ENCODE measurements around the gene EXD3.

Gene EXD3

DNA sequence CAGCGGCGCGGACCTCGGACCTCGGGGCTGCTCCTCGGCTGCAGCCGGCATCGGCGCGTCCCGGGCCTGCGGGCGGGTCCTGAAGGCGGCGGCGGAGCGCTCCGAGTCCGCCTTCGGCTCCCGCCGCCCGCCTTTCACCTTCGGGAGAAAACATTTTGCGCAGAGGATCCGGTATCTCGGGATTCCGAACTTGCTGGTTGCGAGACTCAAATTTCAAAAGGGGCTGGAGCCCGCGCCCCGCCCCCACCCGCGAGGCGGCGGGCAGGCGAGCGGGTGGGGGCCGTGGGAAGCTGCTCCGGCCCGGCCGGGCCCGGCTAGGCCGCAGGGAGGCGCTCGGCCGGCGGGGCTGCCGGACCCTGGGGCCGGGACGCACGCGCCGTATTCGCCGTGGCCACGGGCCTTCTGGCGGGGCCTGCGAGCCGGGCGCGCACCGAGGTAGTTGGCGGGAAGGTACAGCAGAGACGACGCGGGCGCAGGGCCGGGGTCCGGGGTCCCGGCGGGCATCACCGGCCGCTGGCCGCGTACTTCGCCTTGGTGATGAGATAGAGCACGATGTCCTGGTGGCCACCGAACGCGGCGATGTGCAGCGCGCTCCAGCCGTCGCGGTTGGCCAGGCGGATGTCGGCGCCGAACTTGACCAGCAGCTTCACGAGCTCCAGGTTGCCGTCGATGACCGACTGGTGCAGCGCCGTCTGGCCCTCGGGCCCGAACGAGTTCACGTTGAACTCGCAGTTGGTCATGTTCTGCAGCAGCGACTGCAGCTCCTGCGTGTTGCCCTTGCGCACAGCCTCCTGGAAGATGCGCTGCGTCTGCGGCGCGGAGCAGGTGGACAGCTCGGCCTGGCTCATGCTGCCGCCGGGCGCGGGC is 121.6 kb downstream of the EXD3 start:
- peak; percentile 86 for DNase-seq

DNA sequence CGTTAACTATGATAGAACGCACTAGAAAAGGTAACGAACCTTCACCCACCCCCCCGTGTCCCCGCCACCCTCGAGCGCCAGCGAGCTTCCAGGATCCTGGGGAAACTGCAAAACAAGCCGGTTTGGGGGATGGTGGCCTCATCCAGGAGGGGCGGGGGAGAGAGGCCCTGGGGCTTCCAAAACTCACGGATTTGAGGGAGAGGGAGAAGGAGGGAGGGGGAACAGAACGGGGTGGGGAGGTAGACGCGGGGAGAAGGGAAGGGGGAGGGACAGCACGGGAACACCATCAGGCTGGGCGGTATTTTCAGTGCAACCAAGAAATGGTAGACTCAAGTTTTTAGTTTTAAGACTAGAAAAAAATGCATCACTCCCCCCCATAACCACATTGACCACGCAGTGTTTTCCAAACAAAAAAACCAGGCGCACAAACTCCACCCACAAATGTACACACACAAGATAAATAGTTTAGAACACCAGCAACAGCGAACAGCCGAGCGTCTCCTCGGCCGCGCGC is 122.3 kb downstream of the EXD3 start:
- peak; percentile 60 for DNase-seq

DNA sequence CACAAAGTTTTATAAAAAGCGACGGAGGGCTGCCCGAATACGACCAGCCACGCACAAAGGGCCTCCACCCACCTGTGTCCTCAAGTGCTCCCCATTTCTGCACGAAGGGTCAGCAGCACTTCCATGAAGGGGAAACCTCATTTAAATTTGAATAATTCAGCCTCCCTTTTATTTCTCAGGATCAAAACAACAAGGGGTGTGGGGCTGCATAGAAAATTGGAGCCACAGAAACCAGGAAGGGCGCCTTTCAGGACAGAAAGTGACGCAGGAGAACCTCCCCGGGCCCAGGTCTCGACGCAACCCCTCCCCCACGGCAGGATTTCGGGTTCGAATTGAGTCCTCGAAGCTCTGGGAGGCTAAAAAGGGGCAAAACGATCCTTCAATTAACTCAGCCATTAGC is 123.0 kb downstream of the EXD3 start:
- DNase-seq, result no peak

- DNase-seq, result no peak
These were observed 123.8 kb downstream of the EXD3 start for GRCh38 chr9:137299203-137299565.

GRCh38 chr9:137298401-137299202 is 124.4 kb downstream of the EXD3 start:
- DNase-seq, result no peak

GRCh38 chr9:137297966-137298365 is 125.0 kb downstream of the EXD3 start:
- DNase-seq, result no peak

DNA sequence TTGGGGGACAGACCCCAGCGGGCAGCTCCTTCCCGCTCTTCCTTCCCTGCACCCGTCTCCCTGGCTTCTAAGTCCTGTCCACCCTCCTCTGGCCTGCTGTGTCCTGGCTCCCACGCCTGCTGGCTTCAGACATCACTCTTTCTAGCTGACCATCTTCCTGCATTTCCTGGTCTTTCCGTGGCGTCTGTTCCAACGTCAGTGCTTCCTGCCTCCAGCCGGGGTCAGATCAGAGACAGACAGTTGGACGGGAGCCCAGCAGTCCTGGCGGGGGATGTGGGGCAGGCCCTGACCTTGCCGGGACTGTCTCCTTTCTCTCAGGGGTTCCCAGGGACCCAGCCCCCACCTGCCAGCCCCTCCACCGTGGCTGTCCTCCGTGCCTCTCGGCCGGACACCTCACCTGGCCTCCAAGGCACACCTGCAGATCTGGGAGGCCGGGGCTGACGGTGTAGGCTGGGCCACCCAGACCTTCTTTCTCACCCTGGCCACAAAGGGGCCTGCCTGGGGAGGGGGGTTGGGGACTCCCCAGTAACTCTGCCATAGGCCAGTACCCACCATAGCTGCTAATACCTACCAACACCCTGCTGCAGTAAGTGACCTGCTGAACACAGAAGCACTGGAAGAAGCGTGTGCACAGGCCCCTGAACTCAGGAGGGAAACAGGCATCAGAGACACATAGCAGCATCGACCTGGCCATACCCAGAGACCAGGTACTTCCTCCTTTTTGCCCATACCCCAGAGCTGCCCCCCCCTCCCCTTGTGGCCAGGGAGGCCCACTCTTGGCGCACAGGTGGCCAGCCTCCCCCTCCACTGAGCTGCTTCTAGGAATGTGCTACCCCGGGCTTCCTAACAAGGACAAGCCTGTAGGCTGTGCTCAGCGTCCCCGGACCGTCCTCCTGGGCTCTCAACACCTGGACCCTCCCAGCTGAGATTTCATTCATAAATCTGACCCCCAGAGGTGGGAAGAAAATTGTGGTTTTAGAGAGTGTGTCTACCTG is 126.0 kb downstream of the EXD3 start:
- peak; percentile 66 for DNase-seq

- peak; percentile 70 for DNase-seq
These were observed 126.9 kb downstream of the EXD3 start for GRCh38 chr9:137295849-137296669.

- DNase-seq, result peak; percentile 79
These were observed 127.6 kb downstream of the EXD3 start for GRCh38 chr9:137295238-137295811.

DNA sequence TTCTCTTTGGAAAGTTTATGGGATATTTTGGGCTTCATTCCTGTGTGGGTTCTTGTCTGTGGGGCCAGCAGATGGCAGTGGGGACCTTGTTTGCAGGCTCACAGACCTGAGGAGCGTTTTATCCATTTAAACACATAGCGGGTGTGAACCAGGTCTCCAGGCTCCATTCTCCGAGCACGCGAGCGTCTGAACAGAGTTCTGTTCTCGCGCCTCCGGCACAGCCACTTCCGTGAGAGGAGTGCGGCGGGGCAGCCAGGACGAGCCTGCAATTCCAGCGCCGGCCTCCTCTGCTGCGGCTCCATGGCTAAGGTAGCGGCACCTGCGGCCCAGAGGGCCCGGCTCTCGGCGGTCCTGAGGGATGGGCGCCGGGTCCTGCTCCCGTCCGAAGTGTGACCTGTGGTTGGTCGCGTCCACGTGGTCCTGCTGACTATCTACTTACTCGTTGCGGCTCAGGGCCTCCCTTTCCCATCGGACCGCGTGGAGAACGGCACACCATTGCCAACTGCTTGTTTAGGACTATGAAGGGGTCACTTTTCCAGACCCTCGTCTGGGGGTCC is 128.2 kb downstream of the EXD3 start:
- DNase-seq, result peak; percentile 92

GRCh38 chr9:137294091-137294680 is 128.8 kb downstream of the EXD3 start:
- peak; percentile 79 for DNase-seq

DNA sequence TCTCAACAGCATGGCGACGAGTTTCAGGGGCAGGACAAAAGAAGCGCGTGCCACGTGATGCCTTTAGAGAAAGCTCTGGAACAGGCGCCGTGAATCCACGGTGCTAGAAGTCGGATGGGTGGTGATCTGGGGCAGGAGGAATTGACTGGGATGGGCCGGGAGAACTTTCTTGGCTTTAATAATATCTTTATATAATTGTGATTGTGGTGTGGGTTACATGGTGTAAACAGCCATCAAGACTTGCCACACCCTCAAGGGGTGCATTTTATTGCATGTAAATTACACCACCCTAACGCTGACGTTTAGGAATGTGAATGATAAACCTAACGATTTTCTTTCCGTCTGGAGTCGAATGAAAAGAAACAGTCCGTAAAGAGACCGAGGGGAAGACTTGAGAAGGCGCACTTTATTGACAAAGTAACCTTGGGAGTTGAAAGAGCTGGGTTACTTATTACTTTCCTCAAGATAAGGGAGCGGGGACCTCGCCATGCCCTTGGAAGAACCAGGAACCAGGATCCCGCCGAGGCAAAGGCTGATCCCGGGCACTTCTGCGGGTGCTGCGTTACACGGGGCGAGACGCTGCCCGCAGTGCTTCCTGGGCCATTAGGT is 129.4 kb downstream of the EXD3 start:
- DNase-seq, result no peak

GRCh38 chr9:137293094-137293481 is 129.9 kb downstream of the EXD3 start:
- DNase-seq, result no peak

DNA sequence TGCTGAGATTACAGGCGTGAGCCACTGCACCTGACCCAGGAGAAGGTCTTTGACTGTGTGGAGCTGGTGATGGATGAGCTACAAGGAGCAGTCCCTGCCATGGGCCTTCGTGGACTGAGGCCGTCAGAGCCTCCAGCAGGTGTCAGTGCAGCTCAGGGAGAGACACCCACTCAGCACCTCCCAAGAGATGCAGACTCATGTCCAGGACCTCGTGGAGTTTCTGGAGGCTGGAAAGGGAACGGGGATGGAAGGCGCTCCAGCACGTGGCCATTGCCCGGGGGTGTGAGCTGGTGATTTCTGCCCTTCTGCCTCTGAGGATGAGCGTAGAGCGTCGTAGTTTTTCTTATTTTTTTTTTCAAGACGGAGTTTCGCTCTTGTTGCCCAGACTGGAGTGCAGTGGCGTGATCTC is 136.0 kb downstream of the EXD3 start:
- DNase-seq, result peak; percentile 87

DNA sequence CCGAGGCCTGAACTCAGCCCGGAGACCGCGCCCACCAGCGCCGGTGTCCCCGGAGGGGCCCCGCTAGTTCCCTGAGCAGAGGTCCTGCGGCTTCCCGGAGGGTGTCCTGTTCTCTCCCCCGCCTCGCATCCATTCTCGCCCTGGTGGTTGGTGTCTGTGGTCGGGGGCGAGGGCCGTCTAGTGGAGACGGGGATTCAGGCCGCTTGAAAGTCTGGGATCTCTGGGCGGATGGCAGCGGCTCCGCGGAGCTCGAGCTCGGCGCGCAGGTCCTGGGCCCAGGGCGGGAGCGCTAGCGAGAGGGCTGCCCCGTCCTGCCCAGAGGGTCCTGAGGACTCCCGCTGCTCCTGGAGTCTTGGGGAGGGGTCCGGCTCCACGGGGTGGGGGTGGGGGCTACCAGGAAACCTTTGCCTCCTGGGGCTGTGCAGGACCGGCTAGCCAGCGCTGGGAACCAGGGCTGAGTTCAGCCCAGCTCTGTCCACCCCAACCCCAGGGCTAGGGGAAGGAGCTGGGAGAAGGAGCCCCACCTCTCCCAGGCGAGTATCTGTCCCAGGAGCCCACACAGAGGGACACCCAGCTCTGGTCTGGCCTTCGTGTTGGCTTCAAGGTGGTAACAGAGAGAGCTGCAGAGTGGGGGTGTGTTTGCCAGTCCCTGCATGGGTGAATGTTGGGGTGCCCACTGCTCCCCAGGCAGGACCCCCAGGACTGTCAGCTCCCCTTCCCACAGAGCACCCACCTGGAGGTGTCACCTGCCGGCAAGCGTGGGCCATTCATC is 141.4 kb downstream of the EXD3 start:
- DNase-seq, result no peak

DNA sequence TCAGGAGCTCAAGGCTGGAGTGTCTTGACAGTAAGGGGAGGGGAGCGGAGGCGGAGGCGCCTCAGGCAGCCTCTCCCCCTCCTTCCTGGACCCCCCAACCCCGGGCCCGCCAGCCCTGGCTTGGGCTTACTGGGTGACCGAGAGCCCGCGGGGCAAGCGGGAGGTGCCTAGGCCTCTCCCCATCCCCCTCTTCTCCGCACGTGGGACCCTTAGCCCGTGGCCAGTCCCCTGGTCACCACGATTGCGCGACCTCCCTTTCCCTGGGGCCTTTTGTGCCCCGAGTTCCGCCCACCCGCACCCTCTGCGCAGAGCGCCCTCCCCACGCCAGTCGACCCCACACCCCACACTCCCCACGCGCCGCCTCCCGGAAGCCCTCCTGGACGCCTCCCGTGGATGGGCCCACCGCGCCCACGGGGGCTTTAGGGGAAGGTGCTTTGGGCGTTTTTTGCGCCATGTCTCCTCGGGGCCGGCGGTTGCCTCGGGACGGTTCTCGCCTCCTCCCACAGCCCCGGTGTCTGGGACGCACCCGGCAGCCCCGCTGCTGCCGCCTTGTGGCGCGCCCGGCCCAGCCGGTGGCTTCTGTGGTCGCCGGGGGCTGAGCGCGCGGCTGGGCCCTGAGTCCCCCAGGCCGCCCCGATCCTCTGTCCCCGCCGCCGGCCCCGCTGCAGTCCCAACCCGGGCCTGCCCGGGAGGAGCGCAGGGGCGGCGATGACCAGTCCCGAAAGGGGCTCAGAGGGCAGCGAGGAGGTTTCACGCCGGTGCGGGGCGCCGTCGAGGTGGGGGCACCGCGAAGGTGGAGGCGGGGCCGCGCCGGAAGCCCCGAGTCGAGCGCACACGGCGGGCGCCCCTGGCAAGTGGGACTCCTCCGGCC is 142.3 kb downstream of the EXD3 start:
- no peak for DNase-seq

DNA sequence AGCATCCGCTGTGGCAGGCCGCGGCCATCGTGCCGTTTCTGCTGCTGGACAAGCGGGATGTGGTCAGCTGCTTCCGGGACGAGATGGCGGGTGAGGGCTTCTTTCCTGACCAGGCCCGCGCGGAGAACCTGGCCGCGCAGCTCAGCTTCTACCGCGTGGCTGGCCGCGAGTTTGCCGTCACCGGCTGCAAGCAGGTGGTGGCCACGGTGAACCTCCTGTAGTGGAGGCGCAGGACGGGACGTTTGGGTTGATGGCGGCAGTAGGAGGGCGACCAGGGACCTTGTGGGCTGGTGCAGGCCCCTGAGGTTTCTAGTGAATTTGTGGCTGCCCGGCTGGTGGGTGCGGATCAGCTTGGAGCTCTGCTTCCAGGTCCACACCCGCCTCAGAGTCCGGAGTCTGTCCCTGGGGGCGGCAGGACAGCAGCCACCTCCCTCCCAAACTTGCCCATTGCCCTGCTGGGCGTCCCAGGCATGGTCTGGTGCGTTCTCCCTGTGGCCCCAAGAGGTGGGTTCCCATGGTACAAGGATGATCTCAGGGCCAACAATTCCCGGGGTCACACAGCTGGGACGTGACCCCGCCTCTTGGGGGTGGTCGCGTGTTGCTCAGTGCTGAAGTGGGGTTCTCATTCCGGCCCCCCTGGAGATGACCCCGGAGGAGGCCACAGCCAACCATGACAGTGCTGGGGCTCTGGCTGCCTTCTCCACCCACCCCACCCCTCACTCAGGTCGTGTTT is 143.1 kb downstream of the EXD3 start:
- DNase-seq, result no peak

Data from DMS53 (cell line).